Gastroesophageal sphincter (tissue), 3 donors: ENCODE data around the gene SLC35E2B.

Source experiments
- CTCF ChIP-seq, 4 experiments: fragments of 200-600 bp in 2 of 4; fragments of 450-650 bp in 2 of 4; sonication (generic) in 1 of 4; IDR thresholded peaks; one replicate each; pipeline ENCODE4 v1.5.1; 2017 to 2019; ENCODE audit warnings: antibody characterized with exemption in 4 of 4, mild to moderate bottlenecking in 2 of 4, moderate library complexity in 2 of 4
- POLR2AphosphoS5 ChIP-seq: sonication (generic); formaldehyde crosslinking; IDR thresholded peaks from one replicate; pipeline ENCODE4 v1.6.1; 2017; ENCODE audit warnings: antibody characterized with exemption

GRCh38 chr1:1616838-1617237 lies 75.8 kb downstream of the SLC35E2B start:
- no peak for TF ChIP-seq CTCF (IDR thresholded peaks at IDR 0.05)
- TF ChIP-seq POLR2AphosphoS5 = no peak
